Activated T-helper 1 cell treated with anti-CD3 and anti-CD28 coated beads, Interleukin-2, amount 50 U/mL, for 16 hours (primary cell): ENCODE data around the gene MYADML2.

Source experiments
- DNase-seq, 2 donors: peaks; one replicate each; pipeline ENCODE4 v3.0.0-alpha.2; 2020; ENCODE audit warnings: low read depth in 1 of 2, low spot score in 1 of 2

The MYADML2 gene

GRCh38 chr17:81912441-81913309 is 34.4 kb downstream of the MYADML2 start:
- no peak for DNase-seq

- DNase-seq: no peak
Measured at GRCh38 chr17:81911969-81912368, 35.1 kb downstream of the MYADML2 start.

GRCh38 chr17:81911277-81911961 is 35.6 kb downstream of the MYADML2 start, which contains the start of gene PCYT2:
PCYT2 (minus strand) TSS chr17:81911399; CDS start chr17:81911355, 44 bp downstream.
- DNase-seq: peak; percentile 85 to 92

- no peak for DNase-seq
Measured at GRCh38 chr17:81910840-81911276, 36.2 kb downstream of the MYADML2 start.

GRCh38 chr17:81909966-81910839 is 36.8 kb downstream of the MYADML2 start:
- no peak for DNase-seq

- no peak for DNase-seq
Measured at GRCh38 chr17:81909231-81909630, 37.8 kb downstream of the MYADML2 start.

- no peak for DNase-seq
Measured at GRCh38 chr17:81908793-81909192, 38.2 kb downstream of the MYADML2 start.

- no peak for DNase-seq
Measured at GRCh38 chr17:81907219-81908145, 39.6 kb downstream of the MYADML2 start.

- DNase-seq: no peak
Measured at GRCh38 chr17:81906476-81907218, 40.4 kb downstream of the MYADML2 start.

- DNase-seq: no peak
Measured at GRCh38 chr17:81905993-81906392, 41.0 kb downstream of the MYADML2 start.

- DNase-seq: no peak
Measured at GRCh38 chr17:81905424-81905875, 41.6 kb downstream of the MYADML2 start.

GRCh38 chr17:81904600-81905423 is 42.2 kb downstream of the MYADML2 start:
- DNase-seq: no peak

GRCh38 chr17:81903896-81904599 is 43.0 kb downstream of the MYADML2 start:
- no peak for DNase-seq

GRCh38 chr17:81903415-81903831 is 43.6 kb downstream of the MYADML2 start:
- DNase-seq: no peak

- DNase-seq: no peak
Measured at GRCh38 chr17:81902653-81903414, 44.2 kb downstream of the MYADML2 start.

GRCh38 chr17:81902023-81902652 is 44.9 kb downstream of the MYADML2 start, which contains the start of gene NPB:
NPB (plus strand) TSS chr17:81902238; CDS start chr17:81902278, 40 bp downstream.
- no peak for DNase-seq
